Measurements from ENCODE around the gene LACTBL1. TPM values are rescaled to one million over a fixed set of nuclear protein-coding genes. Genes with fewer than 3 reads are reported as not detected.

Gene LACTBL1
- total and polyA plus RNA-seq, 2 experiments from 2014 or later, result not detected

- TF ChIP-seq, protein P1, sequence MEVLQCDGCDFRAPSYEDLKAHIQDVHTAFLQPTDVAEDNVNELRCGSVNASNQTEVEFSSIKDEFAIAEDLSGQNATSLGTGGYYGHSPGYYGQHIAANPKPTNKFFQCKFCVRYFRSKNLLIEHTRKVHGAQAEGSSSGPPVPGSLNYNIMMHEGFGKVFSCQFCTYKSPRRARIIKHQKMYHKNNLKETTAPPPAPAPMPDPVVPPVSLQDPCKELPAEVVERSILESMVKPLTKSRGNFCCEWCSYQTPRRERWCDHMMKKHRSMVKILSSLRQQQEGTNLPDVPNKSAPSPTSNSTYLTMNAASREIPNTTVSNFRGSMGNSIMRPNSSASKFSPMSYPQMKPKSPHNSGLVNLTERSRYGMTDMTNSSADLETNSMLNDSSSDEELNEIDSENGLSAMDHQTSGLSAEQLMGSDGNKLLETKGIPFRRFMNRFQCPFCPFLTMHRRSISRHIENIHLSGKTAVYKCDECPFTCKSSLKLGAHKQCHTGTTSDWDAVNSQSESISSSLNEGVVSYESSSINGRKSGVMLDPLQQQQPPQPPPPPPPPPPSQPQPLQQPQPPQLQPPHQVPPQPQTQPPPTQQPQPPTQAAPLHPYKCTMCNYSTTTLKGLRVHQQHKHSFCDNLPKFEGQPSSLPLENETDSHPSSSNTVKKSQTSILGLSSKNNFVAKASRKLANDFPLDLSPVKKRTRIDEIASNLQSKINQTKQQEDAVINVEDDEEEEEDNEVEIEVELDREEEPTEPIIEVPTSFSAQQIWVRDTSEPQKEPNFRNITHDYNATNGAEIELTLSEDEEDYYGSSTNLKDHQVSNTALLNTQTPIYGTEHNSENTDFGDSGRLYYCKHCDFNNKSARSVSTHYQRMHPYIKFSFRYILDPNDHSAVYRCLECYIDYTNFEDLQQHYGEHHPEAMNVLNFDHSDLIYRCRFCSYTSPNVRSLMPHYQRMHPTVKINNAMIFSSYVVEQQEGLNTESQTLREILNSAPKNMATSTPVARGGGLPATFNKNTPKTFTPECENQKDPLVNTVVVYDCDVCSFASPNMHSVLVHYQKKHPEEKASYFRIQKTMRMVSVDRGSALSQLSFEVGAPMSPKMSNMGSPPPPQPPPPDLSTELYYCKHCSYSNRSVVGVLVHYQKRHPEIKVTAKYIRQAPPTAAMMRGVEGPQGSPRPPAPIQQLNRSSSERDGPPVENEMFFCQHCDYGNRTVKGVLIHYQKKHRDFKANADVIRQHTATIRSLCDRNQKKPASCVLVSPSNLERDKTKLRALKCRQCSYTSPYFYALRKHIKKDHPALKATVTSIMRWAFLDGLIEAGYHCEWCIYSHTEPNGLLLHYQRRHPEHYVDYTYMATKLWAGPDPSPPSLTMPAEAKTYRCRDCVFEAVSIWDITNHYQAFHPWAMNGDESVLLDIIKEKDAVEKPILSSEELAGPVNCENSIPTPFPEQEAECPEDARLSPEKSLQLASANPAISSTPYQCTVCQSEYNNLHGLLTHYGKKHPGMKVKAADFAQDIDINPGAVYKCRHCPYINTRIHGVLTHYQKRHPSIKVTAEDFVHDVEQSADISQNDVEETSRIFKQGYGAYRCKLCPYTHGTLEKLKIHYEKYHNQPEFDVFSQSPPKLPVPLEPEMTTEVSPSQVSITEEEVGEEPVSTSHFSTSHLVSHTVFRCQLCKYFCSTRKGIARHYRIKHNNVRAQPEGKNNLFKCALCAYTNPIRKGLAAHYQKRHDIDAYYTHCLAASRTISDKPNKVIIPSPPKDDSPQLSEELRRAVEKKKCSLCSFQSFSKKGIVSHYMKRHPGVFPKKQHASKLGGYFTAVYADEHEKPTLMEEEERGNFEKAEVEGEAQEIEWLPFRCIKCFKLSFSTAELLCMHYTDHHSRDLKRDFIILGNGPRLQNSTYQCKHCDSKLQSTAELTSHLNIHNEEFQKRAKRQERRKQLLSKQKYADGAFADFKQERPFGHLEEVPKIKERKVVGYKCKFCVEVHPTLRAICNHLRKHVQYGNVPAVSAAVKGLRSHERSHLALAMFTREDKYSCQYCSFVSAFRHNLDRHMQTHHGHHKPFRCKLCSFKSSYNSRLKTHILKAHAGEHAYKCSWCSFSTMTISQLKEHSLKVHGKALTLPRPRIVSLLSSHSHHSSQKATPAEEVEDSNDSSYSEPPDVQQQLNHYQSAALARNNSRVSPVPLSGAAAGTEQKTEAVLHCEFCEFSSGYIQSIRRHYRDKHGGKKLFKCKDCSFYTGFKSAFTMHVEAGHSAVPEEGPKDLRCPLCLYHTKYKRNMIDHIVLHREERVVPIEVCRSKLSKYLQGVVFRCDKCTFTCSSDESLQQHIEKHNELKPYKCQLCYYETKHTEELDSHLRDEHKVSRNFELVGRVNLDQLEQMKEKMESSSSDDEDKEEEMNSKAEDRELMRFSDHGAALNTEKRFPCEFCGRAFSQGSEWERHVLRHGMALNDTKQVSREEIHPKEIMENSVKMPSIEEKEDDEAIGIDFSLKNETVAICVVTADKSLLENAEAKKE (CRISPR knock-in tag; IDR thresholded peaks at IDR 0.05), result no peak
- no peak for TF ChIP-seq EZH2phosphoT487 (IDR thresholded peaks at IDR 0.05; ENCODE audit: unreplicated experiment)
- no peak for TF ChIP-seq CREB1 (CRISPR knock-in tag; IDR thresholded peaks at IDR 0.05; ENCODE audit: low read depth)
- no peak for TF ChIP-seq JUNB (IDR thresholded peaks at IDR 0.05; ENCODE audit: unreplicated experiment)
- no peak for TF ChIP-seq ZNF114 (CRISPR knock-in tag; IDR thresholded peaks at IDR 0.05)
- no peak for TF ChIP-seq ETS1 (IDR thresholded peaks at IDR 0.05)
These were observed 37.2 kb downstream of the LACTBL1 start (continued) for GRCh38 chr1:22935433-22935832.

- no peak overlapping the region for H3K27ac Mint-ChIP-seq
- H3K27me3 ChIP-seq (ENCODE audit: insufficient read depth), result no peaks in the 10 kb centered on the region
- 0 out of 2 replicates have a peak, but pooled peaks cover 2% of the 10 kb centered on the region for H4K20me1 ChIP-seq (replicated peaks; ENCODE audit: insufficient read depth)
- no peak overlapping the region for H3K4me2 ChIP-seq
- no peak overlapping the region for H3K4me3 Mint-ChIP-seq
- DNase-seq (ENCODE audit: low spot score), result no peak
- H3K9me3 Mint-ChIP-seq, result peaks cover 14% of the 10 kb centered on the region
- H3K4me3 ChIP-seq, result no peak overlapping the region
- no peaks in the 10 kb centered on the region for H3K4me1 ChIP-seq (ENCODE audit: insufficient read depth)
- H3K79me2 ChIP-seq (replicated peaks; ENCODE audit: insufficient read depth), result no peaks in the 10 kb centered on the region
- no peak for ATAC-seq
- H3F3A ChIP-seq (replicated peaks; ENCODE audit: low read depth), result no peaks in the 10 kb centered on the region
- H3K36me3 ChIP-seq (ENCODE audit: insufficient read depth), result no peaks in the 10 kb centered on the region
- no peak overlapping the region for H3K27ac ChIP-seq (ENCODE audit: low read depth)
- H2AFZ ChIP-seq, result no peak overlapping the region
- H3K4me1 Mint-ChIP-seq, result peaks cover 2% of the 10 kb centered on the region; the same call in 1 of the 3 replicates
- no peaks in the 10 kb centered on the region for H3K36me3 Mint-ChIP-seq (ENCODE audit: low read depth)
- peaks cover 7% of the 10 kb centered on the region for H3K27me3 Mint-ChIP-seq (ENCODE audit: insufficient read depth, low read depth, poor library complexity)
- no peaks in the 10 kb centered on the region for H3K9me2 ChIP-seq (ENCODE audit: insufficient read depth)
- TF ChIP-seq, protein P1 (CRISPR knock-in tag; IDR thresholded peaks at IDR 0.05), result no peak
- TF ChIP-seq EZH2 (IDR thresholded peaks at IDR 0.05; ENCODE audit: low read depth, unreplicated experiment), result no peak
These were observed 39.7 kb downstream of the LACTBL1 start for GRCh38 chr1:22932803-22933470.
